Measurements from ENCODE around the gene IL1RAPL1. TPM values are rescaled to one million over a fixed set of nuclear protein-coding genes. Genes with fewer than 3 reads are reported as not detected.

IL1RAPL1 gene
- total RNA-seq, 2 donors from 2014 or later: 1.2 to 3.0 TPM

DNA sequence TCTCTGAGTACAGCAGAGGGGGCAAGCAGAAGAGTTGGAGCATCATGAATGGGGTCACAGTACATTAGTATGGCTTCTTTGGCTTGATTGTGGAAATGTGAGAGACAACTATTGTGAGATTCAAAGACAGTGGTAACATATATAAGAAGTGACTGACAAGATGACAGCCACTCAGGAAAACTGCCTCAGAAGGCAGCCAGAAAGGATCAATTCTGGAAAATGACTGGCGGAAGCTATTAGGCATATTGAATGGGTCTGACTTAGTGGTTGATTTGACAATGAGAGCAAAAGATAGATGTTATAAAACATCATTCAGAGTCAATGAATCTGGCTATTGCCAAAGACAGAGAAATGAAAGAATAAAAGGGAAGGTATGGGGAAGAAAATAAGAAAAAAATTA is 1282.6 kb downstream of the IL1RAPL1 start:
- no peaks in the 10 kb centered on the region for H3K36me3 ChIP-seq
- TF ChIP-seq, protein P1, sequence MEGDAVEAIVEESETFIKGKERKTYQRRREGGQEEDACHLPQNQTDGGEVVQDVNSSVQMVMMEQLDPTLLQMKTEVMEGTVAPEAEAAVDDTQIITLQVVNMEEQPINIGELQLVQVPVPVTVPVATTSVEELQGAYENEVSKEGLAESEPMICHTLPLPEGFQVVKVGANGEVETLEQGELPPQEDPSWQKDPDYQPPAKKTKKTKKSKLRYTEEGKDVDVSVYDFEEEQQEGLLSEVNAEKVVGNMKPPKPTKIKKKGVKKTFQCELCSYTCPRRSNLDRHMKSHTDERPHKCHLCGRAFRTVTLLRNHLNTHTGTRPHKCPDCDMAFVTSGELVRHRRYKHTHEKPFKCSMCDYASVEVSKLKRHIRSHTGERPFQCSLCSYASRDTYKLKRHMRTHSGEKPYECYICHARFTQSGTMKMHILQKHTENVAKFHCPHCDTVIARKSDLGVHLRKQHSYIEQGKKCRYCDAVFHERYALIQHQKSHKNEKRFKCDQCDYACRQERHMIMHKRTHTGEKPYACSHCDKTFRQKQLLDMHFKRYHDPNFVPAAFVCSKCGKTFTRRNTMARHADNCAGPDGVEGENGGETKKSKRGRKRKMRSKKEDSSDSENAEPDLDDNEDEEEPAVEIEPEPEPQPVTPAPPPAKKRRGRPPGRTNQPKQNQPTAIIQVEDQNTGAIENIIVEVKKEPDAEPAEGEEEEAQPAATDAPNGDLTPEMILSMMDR (IDR thresholded peaks at IDR 0.05): no peak
- no peak overlapping the region for H3K27ac ChIP-seq
- no peaks in the 10 kb centered on the region for H3K9me3 ChIP-seq
- DNase-seq (ENCODE audit: low spot score): no peak
- H3K27me3 ChIP-seq: no peaks in the 10 kb centered on the region
- no peaks in the 10 kb centered on the region for H3K4me1 ChIP-seq
- H3K4me3 ChIP-seq: no peak overlapping the region

DNA sequence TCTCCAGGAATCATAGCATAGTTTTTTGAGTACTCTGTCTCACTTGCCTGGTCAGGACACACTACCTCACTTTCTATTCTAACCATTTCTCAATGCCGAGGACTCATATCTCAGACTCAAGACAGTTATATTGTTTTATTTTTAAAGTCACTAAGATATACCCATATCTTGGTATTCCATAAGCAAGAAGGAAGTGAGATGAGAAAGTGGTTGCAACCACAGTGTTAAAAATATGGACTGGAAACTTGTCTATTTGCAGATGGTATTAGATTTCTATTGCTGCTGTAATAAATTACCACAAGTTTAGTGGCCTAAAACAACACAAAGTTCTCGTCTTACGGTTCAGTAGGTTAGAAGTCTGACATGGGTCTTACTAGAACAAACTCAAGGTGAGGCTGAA is 1283.4 kb downstream of the IL1RAPL1 start:
- no peak for DNase-seq (ENCODE audit: low spot score)
- H3K27me3 ChIP-seq: no peaks in the 10 kb centered on the region
- no peaks in the 10 kb centered on the region for H3K36me3 ChIP-seq
- H3K4me3 ChIP-seq: no peak overlapping the region
- H3K4me1 ChIP-seq: no peaks in the 10 kb centered on the region
- TF ChIP-seq, protein P1 (IDR thresholded peaks at IDR 0.05): no peak
- no peaks in the 10 kb centered on the region for H3K9me3 ChIP-seq
- H3K27ac ChIP-seq: no peak overlapping the region

DNA sequence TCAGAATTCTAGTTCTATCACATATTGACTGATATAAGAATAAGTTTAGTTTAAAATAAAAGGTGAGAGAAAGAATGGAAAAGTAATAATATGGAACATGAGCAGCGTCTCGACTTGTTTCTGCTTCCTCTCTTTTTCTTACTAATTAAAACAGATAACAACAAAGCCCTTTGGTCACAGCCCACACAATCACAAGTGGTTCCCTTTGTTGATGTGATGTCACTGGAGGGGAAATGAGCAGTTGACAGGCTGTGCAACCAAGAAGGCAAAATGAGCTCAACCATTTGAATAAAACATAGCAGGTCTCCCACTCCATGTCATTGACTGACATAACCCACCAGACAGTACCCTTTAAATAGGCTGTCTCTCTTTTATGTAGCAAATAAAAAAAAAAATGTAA is 1285.6 kb downstream of the IL1RAPL1 start:
- H3K4me3 ChIP-seq: no peak overlapping the region
- TF ChIP-seq, protein P1 (IDR thresholded peaks at IDR 0.05): no peak
- H3K27me3 ChIP-seq: no peaks in the 10 kb centered on the region
- no peak overlapping the region for H3K27ac ChIP-seq
- H3K9me3 ChIP-seq: no peaks in the 10 kb centered on the region
- no peaks in the 10 kb centered on the region for H3K4me1 ChIP-seq
- H3K36me3 ChIP-seq: no peaks in the 10 kb centered on the region
- no peak for DNase-seq (ENCODE audit: low spot score)

DNA sequence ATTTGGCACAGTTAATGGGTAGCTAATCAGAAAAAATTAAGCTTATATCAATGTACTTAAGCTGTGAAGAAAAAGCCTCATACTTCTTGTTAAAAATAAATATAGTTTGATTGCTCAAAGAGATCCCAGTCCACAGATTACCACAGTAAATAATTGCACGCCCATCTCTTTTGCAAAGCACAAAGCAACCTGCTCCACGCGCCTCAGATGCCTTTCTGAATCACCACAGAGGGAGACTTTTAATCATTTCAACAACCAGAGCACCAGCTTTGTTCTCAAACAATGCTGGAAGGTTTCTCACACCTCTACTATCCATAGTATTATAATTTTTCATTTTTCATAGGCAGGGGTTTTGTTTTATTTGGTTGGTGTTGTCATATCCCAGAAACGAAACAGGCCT is 1289.5 kb downstream of the IL1RAPL1 start:
- Histone ChIP-seq H3K36me3 (no peaks in the 10 kb centered on the region), H3K27ac (no peak overlapping the region), H3K9me3 (no peaks in the 10 kb centered on the region), H3K27me3 (no peaks in the 10 kb centered on the region), H3K4me1 (no peaks in the 10 kb centered on the region), H3K4me3 (no peak overlapping the region)
- DNase-seq (ENCODE audit: low spot score): no peak
- TF ChIP-seq, protein P1 (IDR thresholded peaks at IDR 0.05): no peak

DNA sequence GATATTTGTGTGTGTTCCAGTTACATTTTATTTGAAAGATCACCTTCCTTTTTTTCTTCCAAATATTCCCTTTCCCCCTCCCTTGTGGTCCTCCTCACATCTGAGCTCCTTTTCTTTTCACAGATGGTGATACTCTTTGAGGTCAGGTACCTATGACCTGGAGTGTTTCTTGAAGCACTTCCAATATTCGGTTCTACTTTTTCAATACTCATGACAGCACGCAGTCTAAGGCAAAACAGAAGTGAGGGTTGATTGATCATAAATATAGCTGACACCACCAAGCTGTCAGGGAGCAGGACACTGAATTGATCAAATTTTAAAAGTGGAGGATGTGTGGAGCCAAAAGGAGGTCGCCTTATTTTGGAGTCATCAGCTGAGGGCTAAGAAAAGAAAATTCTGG is 1293.7 kb downstream of the IL1RAPL1 start:
- Histone ChIP-seq H3K27me3 (no peaks in the 10 kb centered on the region), H3K4me1 (no peaks in the 10 kb centered on the region), H3K4me3 (no peak overlapping the region), H3K9me3 (no peaks in the 10 kb centered on the region), H3K36me3 (no peaks in the 10 kb centered on the region), H3K27ac (no peak overlapping the region)
- no peak for DNase-seq (ENCODE audit: low spot score)
- TF ChIP-seq, protein P1 (IDR thresholded peaks at IDR 0.05): no peak

DNA sequence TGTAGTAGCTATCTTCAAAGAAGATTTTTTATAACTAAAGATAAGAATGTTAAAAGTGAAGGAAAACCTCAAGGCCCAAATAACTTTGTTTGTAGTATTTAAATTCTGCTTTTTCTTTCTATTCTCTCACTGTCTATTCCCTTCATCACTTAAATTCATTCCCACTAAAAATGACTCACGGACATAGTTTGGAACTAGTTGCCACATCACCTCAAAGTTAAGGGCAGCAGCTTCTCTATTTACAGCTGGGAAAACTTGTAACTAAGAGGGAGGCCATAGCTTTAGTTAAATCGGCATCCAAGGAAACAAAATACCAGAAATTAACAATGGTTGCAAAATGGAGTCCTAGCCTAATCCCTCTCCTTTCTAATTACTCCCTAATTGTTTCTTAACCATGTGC is 1302.8 kb downstream of the IL1RAPL1 start:
- TF ChIP-seq, protein P1 (IDR thresholded peaks at IDR 0.05): no peak
- H3K36me3 ChIP-seq: no peaks in the 10 kb centered on the region
- H3K4me3 ChIP-seq: no peak overlapping the region
- H3K27ac ChIP-seq: no peak overlapping the region
- no peaks in the 10 kb centered on the region for H3K4me1 ChIP-seq
- DNase-seq (ENCODE audit: low spot score): no peak
- H3K9me3 ChIP-seq: no peaks in the 10 kb centered on the region
- H3K27me3 ChIP-seq: no peaks in the 10 kb centered on the region
